Stimulated activated CD8-positive, alpha-beta memory T cell treated with anti-CD3 and anti-CD28 coated beads, Interleukin-15, amount 100 ng/mL, for 1 hour (primary cell): ENCODE data around the gene KLHL11.
"Not testable (repeated sequence)": the region's sequence is repeated elsewhere in the genome, so short reads cannot be mapped to it uniquely, and the experiment has no call there.

Experiments
- DNase-seq: peaks from one replicate; pipeline ENCODE4 v3.0.0-alpha.2; 2020; ENCODE audit warnings: low read depth

Gene KLHL11

DNA sequence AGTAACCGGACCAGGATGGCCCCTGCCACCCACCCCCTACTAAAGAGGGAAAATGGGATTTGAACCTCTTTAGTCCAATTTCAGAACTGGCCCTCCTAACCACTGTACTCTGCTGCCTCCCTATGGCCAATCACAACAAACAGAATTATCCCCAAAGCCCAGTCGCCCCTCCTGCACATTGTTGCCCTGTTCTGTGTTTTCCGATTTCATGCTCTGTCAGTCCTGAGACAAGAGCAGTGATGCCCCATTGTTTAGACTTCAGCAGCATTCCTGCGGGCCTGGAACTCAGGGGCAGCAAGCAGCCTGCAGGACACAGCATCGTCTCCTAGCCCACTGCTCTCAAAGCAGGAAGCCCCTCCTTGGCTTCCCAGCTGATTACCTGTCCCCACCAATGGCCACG lies 20.5 kb upstream of the KLHL11 start:
- DNase-seq = no peak

DNA sequence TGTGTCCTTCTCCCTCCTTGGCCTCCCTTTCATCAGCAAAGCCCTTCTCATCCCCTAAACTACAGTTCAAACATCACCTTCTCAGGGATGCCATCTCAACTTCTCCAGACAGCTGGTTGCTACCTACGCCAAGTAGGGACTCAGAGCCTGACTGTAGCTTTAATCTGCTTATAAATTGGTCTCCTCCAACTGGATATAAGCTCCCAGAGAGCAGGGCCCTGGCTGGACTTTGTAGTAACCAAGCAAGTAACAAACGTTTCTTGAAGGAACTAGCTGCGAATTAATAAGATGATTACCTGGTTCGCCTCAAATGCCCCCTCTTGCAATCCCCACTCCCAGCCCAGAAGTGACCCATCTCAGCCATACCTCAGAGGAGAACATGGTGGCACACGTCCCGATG lies 17.5 kb upstream of the KLHL11 start:
- no peak for DNase-seq

DNA sequence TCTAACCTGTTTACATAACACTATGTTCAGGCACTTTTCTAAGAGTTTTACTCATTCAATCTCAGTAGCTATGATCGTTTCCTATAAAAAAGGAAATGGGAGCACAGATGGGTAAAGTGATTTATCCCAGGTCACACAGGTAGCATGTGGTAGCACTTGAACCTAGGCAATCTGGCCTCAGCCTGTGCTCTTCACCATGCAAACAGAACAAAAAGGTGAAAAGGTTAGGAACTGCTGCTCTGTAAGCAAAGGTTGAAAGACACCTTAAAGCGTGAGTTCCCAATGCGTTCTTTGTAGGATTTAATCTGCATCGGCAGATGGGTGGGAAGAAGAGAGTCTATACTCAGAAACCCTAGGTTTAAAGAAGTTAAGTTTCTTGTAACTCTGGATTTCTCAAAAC lies 14.9 kb upstream of the KLHL11 start:
- no peak for DNase-seq

DNA sequence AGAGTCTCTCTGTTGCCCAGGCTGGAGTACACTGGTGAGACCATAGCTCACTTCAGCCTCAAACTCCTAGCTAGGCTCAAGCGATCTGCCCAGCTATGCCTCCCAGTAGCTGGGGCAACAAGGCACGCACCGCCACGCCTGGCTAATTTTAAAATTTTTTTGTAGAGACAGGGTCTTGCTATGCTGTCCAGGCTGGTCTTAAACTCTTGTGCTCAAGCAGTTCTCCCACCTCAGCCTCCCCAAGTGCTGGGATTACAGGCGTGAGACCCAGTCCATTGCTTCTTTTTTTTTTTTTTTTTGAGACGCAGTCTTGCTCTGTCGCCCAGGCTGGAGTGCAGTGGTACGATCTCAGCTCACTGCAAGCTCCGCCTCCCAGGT lies 9.1 kb upstream of the KLHL11 start:
- DNase-seq = not testable (repeated sequence)

DNA sequence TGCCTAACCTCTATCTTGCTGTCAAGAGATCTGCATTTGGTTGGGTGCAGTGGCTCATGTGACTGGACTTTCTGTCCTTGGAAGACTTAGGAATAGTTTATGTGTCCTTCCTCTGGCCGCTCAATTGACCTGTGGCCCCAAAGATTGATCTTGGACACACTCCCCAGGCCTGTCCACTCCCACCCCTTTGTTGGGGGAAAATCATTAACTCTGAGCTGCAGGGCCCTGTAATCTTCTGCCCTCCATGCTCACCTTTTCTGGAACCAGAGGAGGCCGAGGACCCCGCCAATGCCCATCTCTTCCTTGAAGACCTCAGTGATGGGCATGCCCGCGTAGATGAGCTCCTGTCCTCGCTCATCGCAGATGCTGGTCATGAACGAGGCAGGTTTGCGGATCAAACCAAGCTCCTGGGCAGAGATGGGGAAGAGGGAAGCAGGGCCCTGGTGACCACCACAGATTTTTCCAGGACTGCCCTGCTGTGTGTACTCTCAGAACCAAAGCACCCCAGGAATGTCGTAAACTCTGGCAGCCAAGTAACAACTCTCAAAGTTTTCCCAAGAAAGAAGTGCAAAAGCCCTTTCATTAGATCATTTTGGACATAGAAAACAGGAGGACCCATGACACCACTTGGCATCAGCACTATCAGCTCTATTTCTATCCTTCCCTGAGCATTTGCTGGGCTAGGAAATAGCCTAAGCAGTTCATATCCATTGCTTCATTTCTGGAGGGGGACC lies 8.5 kb upstream of the KLHL11 start:
- DNase-seq = no peak

DNA sequence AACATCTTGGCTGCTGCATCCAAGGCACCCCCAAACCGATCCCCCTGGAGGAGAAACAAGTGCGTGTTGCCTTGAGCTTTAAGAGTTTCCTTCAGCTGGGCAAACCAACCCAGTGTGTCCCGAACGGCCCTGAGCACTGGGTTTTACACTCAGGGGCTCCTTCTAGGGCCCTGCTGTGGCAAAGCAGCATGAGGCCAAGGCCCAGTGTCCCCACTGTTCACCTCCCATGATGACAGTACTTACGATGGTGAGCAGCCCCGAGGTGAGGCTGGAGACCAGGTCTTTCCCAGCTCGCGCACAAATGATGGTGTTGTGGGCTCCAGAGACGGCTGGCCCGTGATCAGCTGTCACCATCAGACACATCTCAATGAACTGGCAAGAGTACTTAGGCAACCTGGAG lies 6.6 kb upstream of the KLHL11 start:
- no peak for DNase-seq

DNA sequence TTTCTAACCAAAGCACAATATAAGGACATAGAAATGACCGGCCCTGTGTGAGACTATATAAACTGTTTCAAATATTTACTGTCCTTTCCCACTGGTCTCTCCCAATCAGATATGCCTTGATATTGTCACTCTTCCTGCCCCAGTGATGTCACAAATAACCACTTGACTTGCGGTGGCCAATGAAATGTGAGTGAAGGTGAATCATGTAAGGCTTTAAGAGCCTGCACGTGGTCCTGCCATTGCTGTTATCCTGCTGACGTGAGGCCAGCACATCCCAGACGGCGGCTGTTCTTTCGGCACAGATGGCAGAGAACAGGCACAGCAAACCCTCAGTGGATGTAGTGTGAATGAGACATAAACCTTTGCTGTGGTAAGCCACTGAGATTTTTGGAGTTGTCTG lies 5.4 kb upstream of the KLHL11 start:
- no peak for DNase-seq

DNA sequence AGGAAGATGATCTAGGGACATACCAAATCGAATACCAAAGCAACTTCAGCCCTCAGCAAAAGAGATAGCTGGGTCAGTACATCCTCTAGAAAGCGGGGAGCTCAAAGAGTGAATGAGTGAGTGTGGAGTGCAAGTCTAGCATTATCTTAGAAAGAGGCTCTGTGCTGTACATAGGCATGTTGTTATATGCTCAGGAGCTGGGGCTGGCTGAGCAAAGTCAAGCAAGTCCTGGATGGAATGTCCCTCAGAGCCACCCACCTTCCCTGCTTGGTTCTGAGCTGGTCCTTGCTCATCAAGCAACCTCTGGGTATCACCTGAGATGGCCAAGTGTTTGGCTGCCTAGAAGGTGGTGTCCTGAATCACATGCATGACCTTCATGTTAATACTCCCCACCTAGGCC lies 4.9 kb upstream of the KLHL11 start:
- DNase-seq = no peak

DNA sequence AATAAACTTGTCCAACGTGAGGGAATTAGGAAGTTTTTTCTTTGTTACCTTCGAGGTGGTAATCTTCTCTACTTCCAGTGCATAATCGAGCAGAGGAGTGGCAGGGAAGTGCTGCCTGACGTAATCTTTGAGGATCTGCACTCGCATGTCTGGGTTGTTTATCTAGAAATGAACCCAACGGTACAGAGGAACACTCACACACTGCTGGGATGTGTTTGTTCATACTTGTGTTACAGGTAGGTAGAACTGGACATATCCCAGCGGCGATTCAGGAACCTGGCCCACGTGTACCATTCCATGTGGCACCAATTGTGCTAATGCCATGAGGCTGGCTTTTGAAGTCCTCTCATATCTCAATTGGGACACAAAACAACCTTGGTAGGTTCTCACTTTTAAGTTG lies 4.2 kb upstream of the KLHL11 start:
- no peak for DNase-seq

DNA sequence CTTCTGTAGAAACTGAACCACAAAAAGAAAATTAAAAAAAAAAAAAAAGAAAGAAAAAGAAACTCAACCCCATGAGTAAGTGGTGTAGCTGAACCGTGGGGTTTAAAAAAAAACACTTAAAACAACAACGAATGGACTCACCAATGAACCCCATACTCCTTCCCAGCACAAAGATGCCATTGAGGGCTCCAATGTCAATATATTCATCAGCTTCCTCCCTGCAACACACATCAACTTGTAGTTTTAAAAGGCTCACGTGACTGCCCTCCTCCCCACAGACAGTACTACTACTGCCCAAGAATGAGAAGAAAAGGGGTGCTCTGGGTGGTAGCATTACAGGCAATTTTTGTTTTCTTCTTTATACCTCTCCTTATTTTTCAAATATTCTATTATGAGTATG lies 3.3 kb upstream of the KLHL11 start:
- no peak for DNase-seq

DNA sequence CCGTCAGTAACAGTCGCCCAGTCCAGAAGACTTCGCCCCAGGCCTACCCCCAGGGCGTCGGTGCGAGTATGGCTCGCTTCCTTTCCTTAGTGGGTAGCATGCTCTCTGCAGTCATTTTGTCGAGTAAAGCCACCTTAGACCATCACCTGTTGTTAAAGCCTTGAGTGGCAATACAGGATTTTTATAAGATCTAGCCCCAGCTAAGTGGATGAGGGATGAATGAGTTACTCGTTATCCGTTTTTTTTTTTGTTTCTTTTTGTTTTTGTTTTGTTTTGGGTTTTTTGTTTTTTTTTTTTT lies 322 bp upstream of the KLHL11 start:
- no peak for DNase-seq

DNA sequence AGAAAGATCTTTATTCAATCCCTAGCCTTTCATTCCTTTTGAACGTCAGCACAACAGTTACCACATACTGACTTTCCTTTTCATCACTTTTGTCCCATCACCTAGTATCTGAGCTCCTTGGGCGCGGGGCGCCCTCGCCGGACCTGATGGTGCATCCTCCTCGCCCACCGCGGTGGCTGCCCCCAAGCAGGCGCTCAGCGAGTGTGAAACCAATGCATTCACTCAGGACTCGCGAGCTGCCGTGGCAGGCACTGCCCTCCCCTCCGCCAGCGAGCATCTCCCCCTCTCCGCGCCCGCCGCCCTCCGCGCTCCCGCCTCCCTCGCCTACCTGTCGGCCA lies 756 bp downstream of the KLHL11 start:
- DNase-seq = no peak

DNA sequence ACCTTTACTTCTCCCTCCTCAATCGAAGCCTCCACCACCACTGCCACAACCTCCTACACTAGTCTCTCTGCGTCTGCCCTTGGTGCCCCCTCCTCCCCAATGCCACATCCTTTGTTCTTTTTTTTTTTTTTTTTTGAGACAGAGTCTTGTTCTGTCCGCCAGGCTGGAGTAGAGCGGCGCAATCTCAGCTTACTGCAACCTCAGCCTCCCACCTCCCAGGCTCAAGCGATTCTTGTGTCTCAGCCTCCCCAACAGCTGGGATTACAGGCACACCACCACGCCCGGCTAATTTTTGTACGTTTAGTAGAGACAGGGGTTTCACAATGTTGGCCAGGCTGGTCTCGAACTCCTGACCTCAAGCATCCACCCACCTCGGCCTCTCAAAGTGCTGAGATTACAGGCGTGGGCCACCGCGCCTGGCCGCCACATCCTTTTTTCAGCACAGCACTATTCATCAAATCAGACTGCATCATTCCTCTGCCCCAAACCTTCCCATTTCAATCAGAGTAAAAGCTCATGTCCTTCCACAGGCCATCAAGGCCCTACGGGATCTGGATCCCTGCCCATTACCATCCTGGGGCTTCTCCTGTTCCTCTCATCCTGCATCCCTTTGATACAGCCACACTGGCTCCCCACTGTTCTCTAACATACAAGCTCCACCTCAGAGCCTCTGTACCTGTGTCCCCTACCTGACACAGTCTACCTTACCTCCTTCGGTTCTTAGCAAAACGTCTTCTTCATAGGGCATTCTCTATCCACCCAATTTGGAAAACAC lies 2.0 kb downstream of the KLHL11 start:
- DNase-seq = no peak

DNA sequence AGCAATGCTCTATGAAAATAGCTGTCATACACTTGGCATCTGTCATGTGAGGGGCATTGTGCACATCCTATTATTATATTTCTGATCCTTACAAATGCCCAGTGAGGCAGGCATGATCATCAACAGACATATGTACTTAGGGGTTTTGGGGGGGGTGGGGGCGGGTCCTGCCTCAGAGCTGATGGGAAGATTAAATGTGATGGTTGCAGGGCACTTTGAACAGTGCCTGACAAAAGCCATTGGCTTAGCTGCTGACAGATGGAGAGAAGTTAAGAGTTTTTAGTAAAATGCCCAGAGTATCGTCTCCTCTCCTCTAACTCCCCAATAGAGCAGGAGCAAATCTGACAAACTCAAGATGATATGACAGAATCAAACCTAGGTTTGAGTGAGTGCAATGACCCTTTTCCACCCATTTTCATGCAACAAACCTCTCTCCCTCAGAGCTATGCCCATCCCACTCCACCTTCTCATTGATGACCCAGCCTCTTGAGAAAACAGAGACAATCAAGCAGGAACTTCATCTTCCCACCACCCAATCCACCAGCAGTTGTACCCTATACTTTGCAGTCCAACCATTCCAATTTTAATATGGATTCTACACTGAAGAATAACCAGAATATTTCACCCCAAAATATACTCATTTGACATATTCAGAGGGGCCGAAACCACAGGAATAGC lies 4.8 kb downstream of the KLHL11 start:
- no peak for DNase-seq

DNA sequence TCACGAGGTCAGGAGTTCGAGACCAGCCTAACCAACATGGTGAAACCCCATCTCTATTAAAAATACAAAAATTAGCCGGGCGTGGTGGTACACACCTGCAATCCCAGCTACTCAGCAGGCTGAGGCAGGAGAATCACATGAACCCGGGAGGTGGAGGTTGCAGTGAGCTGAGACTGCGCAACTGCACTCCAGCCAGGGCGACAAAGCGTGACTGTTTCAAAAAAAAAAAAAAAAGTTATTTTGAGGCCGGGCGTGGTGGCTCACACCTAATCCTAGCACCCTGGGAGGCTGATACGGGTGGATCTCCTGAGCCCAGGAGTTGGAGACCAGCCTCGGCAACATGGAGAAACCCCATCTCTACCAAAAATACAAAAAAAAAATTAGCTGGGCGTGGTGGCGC lies 13.8 kb downstream of the KLHL11 start:
- not testable (repeated sequence) for DNase-seq

DNA sequence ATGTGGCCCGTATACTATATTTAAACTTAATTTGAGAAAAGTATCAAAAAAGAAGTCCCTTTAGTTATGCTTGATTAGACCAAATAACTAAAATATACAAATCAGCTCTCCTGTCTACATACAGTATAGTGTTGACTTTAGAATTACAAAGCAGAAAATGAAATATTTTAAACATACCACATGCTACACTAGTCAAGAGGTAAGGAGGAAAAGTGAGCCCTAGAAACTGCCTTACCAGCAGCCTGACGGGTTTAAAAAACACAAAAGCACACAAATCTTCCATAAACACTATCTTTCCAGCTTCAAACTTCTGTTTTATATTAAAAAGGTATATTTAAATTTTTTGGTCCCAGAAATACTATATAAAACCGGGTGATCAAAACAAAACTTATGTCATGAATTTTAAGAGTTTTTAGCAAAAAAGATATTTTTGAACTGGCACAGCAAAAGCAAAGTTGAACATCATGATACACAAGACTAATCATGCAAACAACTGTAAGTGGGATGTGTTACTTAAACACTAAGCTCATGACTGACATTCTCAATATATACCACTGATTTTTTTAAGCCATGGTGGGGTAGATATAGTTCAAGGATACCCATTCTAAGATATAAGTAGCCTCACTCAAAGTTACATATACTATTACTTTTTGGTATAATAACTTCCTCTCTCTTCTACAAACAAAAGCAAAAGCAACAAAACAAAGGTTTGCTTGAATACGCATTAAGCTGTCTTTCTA lies 15.8 kb downstream of the KLHL11 start:
- DNase-seq = no peak

DNA sequence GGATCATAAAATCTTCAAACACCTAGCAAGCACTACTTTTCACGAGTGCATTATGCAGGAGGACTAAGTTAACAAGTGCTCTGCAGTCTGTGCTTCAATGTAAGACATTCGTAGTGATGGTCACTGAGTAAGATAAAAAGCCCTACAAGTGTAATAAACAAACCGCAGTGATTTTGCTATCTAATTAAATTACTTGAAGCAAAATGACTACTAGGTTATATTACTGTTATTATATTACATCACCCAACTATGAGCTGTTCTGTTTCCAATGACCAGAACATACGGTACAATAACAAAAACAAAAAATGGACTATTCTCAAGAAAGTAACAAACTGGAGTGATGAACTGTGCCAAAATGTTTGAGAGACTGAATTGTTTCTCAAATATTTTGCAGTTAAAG lies 16.4 kb downstream of the KLHL11 start:
- DNase-seq = no peak

DNA sequence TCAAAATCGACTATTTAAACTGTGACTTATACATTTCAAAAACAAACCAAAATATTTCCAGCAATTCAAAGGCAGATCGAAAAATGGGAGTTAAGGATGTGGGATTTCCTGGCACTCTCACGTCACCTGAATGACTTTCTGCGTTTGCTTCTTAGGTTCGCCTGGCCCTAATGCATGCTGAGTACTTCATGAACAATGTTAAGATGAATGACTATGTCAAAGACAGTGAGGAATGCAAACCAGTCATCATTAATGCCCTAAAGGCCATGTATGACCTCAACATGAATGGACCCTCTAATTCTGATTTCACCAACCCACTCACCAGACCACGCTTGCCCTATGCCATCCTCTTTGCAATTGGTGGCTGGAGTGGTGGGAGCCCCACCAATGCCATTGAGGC lies 20.3 kb downstream of the KLHL11 start:
- DNase-seq = no peak

DNA sequence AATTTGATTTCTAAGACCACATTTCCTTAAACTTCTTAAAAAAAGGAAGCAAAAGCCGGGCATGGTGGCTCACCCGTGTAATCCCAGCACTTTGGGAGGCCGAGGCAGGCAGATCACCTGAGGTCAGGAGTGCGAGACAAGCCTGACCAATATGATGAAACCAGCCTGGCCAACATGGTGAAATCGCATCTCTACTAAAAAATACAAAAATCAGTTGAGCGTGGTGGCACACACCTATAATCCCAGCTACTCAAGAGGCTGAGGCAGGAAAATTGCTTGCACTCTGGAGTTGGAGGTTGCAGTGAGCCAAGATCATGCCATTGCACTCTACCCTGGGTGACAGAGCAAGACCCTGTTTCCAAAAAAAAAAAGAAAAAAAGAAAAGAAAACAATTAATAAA lies 24.4 kb downstream of the KLHL11 start:
- not testable (repeated sequence) for DNase-seq

DNA sequence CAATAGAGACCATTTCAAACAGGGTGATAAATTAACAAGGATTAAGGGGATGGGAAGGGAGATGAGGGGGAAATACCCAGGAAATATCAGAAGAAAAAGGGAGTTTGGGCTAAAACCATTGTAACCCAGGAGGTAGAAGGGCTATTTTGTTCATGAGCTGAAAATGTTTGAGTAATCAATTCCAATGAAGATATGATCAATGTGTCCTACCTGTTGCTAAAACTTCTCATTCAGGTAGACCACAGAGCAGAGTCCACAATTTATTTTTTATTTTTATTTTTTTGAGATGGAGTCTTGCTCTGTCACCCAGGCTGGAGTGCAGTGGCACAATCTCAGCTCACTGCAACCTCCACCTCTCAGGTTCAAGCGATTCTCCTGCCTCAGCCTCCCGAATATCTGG lies 25.8 kb downstream of the KLHL11 start:
- DNase-seq = not testable (repeated sequence)

DNA sequence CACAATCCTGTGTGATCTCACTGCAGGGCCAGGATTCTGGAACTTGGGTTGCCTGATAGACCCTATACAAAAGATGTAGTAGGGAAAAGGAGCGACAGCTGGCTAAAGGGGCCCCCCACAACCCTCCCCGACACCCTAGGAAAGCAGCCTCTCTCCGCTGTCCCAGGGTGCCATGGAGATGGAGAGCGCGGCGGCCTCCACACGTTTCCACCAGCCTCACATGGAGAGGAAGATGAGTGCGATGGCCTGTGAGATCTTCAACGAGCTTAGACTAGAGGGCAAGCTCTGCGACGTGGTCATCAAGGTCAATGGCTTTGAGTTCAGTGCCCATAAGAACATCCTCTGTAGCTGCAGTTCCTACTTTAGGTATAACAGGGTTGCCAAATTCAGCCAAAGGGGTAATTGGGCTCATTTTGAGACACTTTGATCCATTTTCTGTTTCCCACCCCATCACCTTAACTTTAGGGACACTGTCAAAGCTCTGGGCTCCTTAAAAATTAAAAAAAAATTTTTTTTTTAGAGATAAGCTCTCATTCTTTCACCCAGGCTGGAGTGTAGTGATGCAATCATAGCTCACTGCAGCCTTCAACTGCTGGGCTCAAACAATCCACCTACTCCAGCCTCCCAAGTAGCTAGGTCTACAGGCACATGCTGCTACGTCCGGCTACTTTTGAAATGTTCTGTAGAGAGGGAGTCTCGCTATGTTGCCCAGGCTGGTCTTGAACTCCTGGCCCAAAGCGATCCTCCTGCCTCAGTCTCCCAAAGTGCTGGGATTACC lies 27.3 kb downstream of the KLHL11 start, which contains the start of gene KLHL10:
Gene KLHL10, plus strand, starts transcription at position 65 of the 778 bp plus-strand sequence. Its CDS starts 108 bp downstream, at position 173.
- DNase-seq = no peak
